Trophoblast cell (in vitro differentiated cells and primary cell): ENCODE data around the gene TRNT1. TPM values are rescaled to one million over a fixed set of nuclear protein-coding genes. Genes with fewer than 3 reads are reported as not detected.

Source experiments
- DNase-seq, 2 donors: peaks; one replicate each; pipeline ENCODE4 v3.0.0-alpha.2; 2016
- H2AFZ ChIP-seq: 2 replicates; pipeline ENCODE4 v1.6.1; 2013; ENCODE audit warnings: low read length, moderate library complexity, mild to moderate bottlenecking; ENCODE audit not compliant: insufficient read depth, poor library complexity
- H2AK5ac ChIP-seq: 2 replicates; pipeline ENCODE4 v1.6.1; 2013; ENCODE audit warnings: mild to moderate bottlenecking, low read length
- H2BK120ac ChIP-seq: 2 replicates; pipeline ENCODE4 v1.6.1; 2013; ENCODE audit warnings: low read length, mild to moderate bottlenecking, moderate library complexity; ENCODE audit not compliant: insufficient read depth, poor library complexity
- H2BK12ac ChIP-seq: 2 replicates; pipeline ENCODE4 v1.6.1; 2013; ENCODE audit warnings: mild to moderate bottlenecking, low read length, moderate library complexity
- H2BK5ac ChIP-seq: 2 replicates; pipeline ENCODE4 v1.6.1; 2013; ENCODE audit warnings: low read length, low read depth, moderate library complexity, mild to moderate bottlenecking; ENCODE audit not compliant: poor library complexity
- H3K14ac ChIP-seq: 2 replicates; pipeline ENCODE4 v1.6.1; 2013; ENCODE audit warnings: mild to moderate bottlenecking, low read length
- H3K18ac ChIP-seq: 2 replicates; pipeline ENCODE4 v1.6.1; 2013; ENCODE audit warnings: mild to moderate bottlenecking, low read length
- H3K23ac ChIP-seq: 2 replicates; pipeline ENCODE4 v1.6.1; 2013; ENCODE audit warnings: low read length
- H3K27ac ChIP-seq: 2 replicates; pipeline ENCODE4 v1.5.1; 2013; ENCODE audit warnings: low read depth, mild to moderate bottlenecking, inconsistent platforms, low read length, moderate library complexity
- H3K27me3 ChIP-seq: 2 replicates; pipeline ENCODE4 v1.6.1; 2013; ENCODE audit warnings: inconsistent platforms, mild to moderate bottlenecking, low read length, moderate library complexity; ENCODE audit not compliant: insufficient read depth
- H3K36me3 ChIP-seq, 2 experiments: 1 replicate in 1 of 2; 2 replicates in 1 of 2; pipeline ENCODE4 v1.6.1; 2013; ENCODE audit warnings: low read length in 2 of 2, mild to moderate bottlenecking in 2 of 2, moderate library complexity in 1 of 2; ENCODE audit not compliant: insufficient read depth in 2 of 2, control insufficient read depth in 1 of 2
- H3K4ac ChIP-seq: 2 replicates; pipeline ENCODE4 v1.6.1; 2013; ENCODE audit warnings: low read depth, mild to moderate bottlenecking, low read length, moderate library complexity
- H3K4me1 ChIP-seq, 2 experiments: 1 replicate in 1 of 2; 2 replicates in 1 of 2; pipeline ENCODE4 v1.6.1; 2013; ENCODE audit warnings: low read length in 2 of 2, mild to moderate bottlenecking in 2 of 2, moderate library complexity in 1 of 2; ENCODE audit not compliant: insufficient read depth in 2 of 2, control insufficient read depth in 1 of 2
- H3K4me2 ChIP-seq: 2 replicates; pipeline ENCODE4 v1.6.1; 2013; ENCODE audit warnings: inconsistent platforms, mild to moderate bottlenecking, low read length, moderate library complexity
- H3K4me3 ChIP-seq: 2 replicates; pipeline ENCODE4 v1.5.1; 2013; ENCODE audit warnings: mild to moderate bottlenecking, low read depth, low read length, inconsistent platforms
- H3K79me1 ChIP-seq: one replicate; pipeline ENCODE4 v1.6.1; 2013; ENCODE audit warnings: low read length
- H3K79me2 ChIP-seq: 2 replicates; pipeline ENCODE4 v1.6.1; 2013; ENCODE audit warnings: low read length, mild to moderate bottlenecking; ENCODE audit not compliant: control insufficient read depth, insufficient read depth, poor library complexity
- H3K9ac ChIP-seq: 2 replicates; pipeline ENCODE4 v1.6.1; 2013; ENCODE audit warnings: mild to moderate bottlenecking, low read length
- H3K9me3 ChIP-seq: 2 replicates; pipeline ENCODE4 v1.6.1; 2013; ENCODE audit warnings: low read depth, mild to moderate bottlenecking, control low read depth, inconsistent platforms, low read length; ENCODE audit not compliant: insufficient read depth
- H4K12ac ChIP-seq: 2 replicates; pipeline ENCODE4 v1.6.1; 2013; ENCODE audit warnings: low read depth, mild to moderate bottlenecking, low read length, moderate library complexity
- H4K8ac ChIP-seq: 2 replicates; pipeline ENCODE4 v1.6.1; 2013; ENCODE audit warnings: low read depth, mild to moderate bottlenecking, low read length, moderate library complexity
- H4K91ac ChIP-seq: one replicate; pipeline ENCODE4 v1.6.1; 2013; ENCODE audit warnings: low read depth, mild to moderate bottlenecking, low read length, moderate library complexity
- WGBS: extraction: QIAGEN DNeasy Blood & Tissue Kit; methylation state at CpG from one replicate; pipeline ENCODE4 v1.1.7; 2013; ENCODE audit warnings: missing lambda C conversion rate; ENCODE audit not compliant: insufficient read length, insufficient coverage; ENCODE audit errors: extremely low coverage; 5-methylcytosine and 5-hydroxymethylcytosine counted together
- polyA plus RNA-seq: library from polyadenylated mRNA; stranded (reverse); fragments of 200-250 nt; gene quantifications from 2 replicates; pipeline ENCODE4 v1.2.3, GENCODE V29; 2013

TRNT1 gene
- 12.3 and 14.1 TPM in 2 replicates for polyA plus RNA-seq

DNA sequence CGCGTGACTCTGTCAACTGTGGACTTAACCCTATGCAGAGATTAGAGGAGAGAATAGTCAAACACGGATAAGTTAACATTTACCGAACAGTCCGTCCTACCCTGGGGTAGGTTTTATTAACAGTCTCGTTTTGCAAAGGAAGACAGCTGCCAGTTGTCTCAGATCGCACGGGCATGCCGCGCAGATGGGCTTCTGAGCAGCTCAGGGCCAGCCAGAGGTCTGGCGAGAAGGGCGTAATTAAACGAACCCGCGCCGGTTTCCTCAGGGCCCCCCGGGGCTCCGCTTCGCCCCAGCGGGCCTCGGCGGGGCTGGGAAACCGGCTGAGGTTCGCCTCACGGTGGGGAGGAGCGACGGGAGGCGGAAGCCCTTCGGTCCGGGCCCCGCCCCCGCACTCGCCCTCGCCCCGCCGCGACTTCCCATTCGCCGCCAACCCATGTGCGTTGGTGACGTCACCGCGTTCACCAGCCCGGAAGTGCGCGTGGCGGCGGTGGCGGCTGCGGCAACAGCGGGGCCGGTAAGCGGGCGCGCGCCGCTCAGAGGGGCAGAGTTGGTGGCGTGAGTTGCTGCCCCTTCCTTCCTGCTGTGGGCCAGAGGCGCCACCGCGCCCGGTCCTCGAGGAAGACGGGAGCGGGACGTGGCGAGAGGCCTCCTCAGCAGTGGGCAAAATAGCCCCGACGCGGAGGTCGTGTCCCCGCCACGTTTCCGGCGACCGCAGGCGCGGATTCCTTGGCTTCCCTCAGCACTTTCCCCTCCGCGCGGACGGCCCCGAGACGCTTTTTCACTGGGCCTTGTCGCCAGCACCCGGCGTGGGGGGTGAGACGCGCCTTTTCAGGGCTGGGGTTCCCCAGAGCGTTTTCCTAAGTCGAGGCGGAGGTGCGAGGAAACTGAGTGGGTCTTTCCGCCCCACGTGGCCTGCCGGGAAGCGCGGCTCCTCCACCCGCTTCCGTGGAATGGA is at the start of gene TRNT1:
TSS of gene TRNT1 (plus strand) at position 464 of the 955 bp plus-strand sequence. CDS start 2,101 bp downstream, outside the sequence.
- Histone ChIP-seq H2BK5ac (peak within 1 kb of the TSS; percentile 96), H3K4ac (peak within 1 kb of the TSS; percentile 99), H3K79me2 (peaks cover 11% of the 10 kb centered on the region), H2BK120ac (peak within 1 kb of the TSS; percentile 98), H2AK5ac (peak within 1 kb of the TSS; percentile 72), H3K27me3 (no peaks in the 10 kb centered on the region), H3K18ac (peak within 1 kb of the TSS; percentile 99), H3K23ac (no peak within 1 kb of the TSS), H4K12ac (peak within 1 kb of the TSS; percentile 100), H4K8ac (peak within 1 kb of the TSS; percentile 99), H3K4me3 (peak within 1 kb of the TSS; percentile 93), H3K14ac (peak within 1 kb of the TSS; percentile 99), H3K9ac (peak within 1 kb of the TSS; percentile 89), H3K79me1 (peaks cover 10% of the 10 kb centered on the region), H3K4me2 (peak within 1 kb of the TSS; percentile 84), H3K9me3 (no peaks in the 10 kb centered on the region), H3K36me3 (peaks cover 8 to 13% of the 10 kb centered on the region in 2 experiments), H2BK12ac (peak within 1 kb of the TSS; percentile 33), H3K4me1 (peaks cover 3 to 6% of the 10 kb centered on the region in 2 experiments), H2AFZ (peak within 1 kb of the TSS; percentile 98), H3K27ac (peak within 1 kb of the TSS; percentile 76), H4K91ac (peak within 1 kb of the TSS; percentile 92)
- no CpG with 5 or more reads among the region's 100 CpGs for WGBS
- peak; percentile 93 to 94 for DNase-seq

DNA sequence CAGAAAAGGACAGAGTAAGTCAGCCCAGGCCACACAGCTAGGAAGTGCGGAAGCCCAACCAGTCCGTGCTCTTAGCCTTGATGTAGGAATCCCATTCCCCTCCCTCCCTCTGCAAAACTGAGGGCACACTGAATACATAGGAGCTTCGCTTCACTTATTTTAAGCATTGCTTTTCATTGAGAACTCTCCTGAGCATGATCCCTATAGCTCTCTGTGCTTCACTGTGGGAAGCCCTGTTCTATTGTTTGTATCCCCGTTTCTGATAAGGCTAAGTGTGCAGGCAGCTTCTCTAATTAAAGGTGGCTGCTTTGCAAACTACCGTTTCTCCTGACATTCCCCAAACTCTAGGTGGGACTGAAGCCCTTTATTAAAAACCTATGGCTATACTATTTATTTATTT is 46.4 kb upstream of the TRNT1 start:
- H3K9ac ChIP-seq: no peak overlapping the region
- no CpG with 5 or more reads among the region's 5 CpGs for WGBS

DNA sequence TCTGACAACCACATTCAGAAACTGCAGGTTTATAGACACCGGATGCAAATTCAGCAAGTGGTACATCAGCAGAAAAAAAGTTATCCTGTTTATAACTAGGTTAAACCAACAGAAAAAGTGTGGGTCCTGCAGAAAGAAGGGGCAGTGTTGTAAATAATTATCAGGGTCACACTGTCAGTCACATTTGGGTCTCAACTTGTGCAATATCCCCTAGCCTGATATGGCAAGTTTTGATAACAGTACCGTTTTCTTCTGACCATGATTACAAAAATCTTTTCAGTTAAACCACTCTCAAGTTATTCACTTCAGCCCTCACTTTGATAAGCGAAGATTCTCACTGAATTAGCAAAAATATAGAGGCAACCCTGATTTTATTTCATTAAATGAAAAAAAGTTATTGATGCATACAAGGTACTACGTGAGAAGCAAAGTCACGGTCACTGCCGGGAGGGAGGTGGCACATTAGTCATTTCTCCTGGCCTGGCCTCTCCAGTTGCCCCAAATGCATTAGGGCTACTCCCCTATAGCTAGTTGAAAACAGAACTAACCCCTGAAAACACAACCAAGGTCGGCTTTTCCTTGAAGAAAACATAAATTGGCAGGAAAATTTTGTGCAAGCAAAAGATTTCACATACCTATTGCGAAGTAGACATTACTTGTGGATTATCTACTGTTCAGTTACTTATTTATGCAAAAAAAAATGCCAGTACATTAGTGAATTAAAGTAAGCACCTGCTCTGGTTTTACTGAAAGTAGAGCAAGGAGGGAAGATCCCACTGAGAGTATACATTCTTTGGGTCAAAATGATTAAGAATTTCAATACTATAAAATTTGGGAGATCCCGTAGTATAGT is 45.1 kb upstream of the TRNT1 start:
- H3K9ac ChIP-seq: no peak overlapping the region
- DNase-seq: no peak
- no peak overlapping the region for H2AK5ac ChIP-seq
- no CpG with 5 or more reads among the region's 9 CpGs for WGBS
- H3K9me3 ChIP-seq: peaks cover 3% of the 10 kb centered on the region
- no peak overlapping the region for H3K4me3 ChIP-seq
- H3K4me1 ChIP-seq: no peaks in the 10 kb centered on the region
- no peaks in the 10 kb centered on the region for H3K79me1 ChIP-seq
- H3K36me3 ChIP-seq: no peaks in the 10 kb centered on the region
- no peak overlapping the region for H2AFZ ChIP-seq
- H3K27me3 ChIP-seq: no peaks in the 10 kb centered on the region
- no peaks in the 10 kb centered on the region for H3K79me2 ChIP-seq
- no peak overlapping the region for H3K14ac ChIP-seq
- no peak overlapping the region for H4K8ac ChIP-seq
- no peak overlapping the region for H3K18ac ChIP-seq
- no peak overlapping the region for H2BK12ac ChIP-seq
- no peak overlapping the region for H2BK120ac ChIP-seq
- H3K23ac ChIP-seq: no peak overlapping the region
- H4K91ac ChIP-seq: no peak overlapping the region
- H4K12ac ChIP-seq: no peak overlapping the region
- H3K4me2 ChIP-seq: no peak overlapping the region
- no peak overlapping the region for H2BK5ac ChIP-seq
- no peak overlapping the region for H3K27ac ChIP-seq
- H3K4ac ChIP-seq: no peak overlapping the region

More for the DNA sequence above, 46.4 kb upstream of the TRNT1 start:
- Histone ChIP-seq H4K12ac (no peak overlapping the region), H4K8ac (no peak overlapping the region), H3K36me3 (no peaks in the 10 kb centered on the region), H3K4me2 (no peak overlapping the region), H3K18ac (no peak overlapping the region), H3K4me1 (no peaks in the 10 kb centered on the region), H4K91ac (no peak overlapping the region), H3K4ac (no peak overlapping the region), H3K27ac (no peak overlapping the region), H3K4me3 (no peak overlapping the region), H3K79me1 (no peaks in the 10 kb centered on the region), H2AFZ (no peak overlapping the region), H2BK5ac (no peak overlapping the region), H3K9me3 (peaks cover 3% of the 10 kb centered on the region), H2BK120ac (no peak overlapping the region), H3K79me2 (no peaks in the 10 kb centered on the region), H3K27me3 (no peaks in the 10 kb centered on the region), H2AK5ac (no peak overlapping the region), H2BK12ac (no peak overlapping the region), H3K14ac (no peak overlapping the region), H3K23ac (no peak overlapping the region)
- DNase-seq: no peak

DNA sequence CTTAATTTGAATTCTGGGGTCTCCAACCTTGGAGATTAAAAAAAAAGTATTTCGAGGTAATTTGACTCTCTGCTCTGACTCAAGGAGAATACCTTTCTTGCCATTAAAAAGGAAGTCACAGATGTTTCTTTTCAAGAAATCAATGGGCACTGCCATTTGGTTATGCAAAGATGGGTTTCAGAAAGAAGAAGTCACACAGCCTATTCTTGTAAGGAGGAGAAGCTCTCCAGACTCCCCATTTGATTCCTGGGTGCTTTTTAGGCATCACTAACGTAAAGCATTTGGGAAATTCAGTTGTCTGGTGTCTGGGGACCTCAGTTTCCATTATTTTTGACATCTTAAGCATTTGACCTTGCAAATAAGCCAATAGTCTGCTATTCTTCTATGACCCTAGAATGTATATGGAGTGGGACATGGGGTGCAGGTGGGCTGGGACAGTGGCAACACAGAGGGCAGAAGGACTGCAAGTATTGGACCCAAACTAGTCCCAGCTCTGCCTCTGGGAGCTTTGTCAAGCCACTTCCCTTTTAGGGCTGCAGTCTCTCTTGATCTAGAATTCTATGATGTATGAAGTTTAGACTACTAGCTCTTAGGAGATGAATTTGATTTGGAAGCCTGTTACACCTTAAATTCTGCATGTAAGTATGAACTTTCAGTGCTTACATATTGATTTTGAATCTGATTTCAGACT is 44.4 kb upstream of the TRNT1 start:
- Histone ChIP-seq H3K36me3 (no peaks in the 10 kb centered on the region), H2AK5ac (no peak overlapping the region), H3K4ac (no peak overlapping the region), H3K4me3 (no peak overlapping the region), H3K9ac (no peak overlapping the region), H3K23ac (no peak overlapping the region), H3K9me3 (peaks cover 3% of the 10 kb centered on the region), H3K79me1 (no peaks in the 10 kb centered on the region), H4K8ac (no peak overlapping the region), H3K27ac (no peak overlapping the region), H4K12ac (no peak overlapping the region), H2BK120ac (no peak overlapping the region), H3K4me1 (no peaks in the 10 kb centered on the region), H2BK5ac (no peak overlapping the region), H3K14ac (no peak overlapping the region), H3K4me2 (no peak overlapping the region), H3K18ac (no peak overlapping the region), H3K79me2 (no peaks in the 10 kb centered on the region), H3K27me3 (no peaks in the 10 kb centered on the region), H2BK12ac (no peak overlapping the region), H4K91ac (no peak overlapping the region), H2AFZ (no peak overlapping the region)
- no peak for DNase-seq
- WGBS: no CpG with 5 or more reads among the region's 2 CpGs
